Esophagus muscularis mucosa (tissue), 4 donors: ENCODE results near the gene MGAT4A.

Experiments
- EP300 ChIP-seq: sonication (generic); formaldehyde crosslinking; IDR thresholded peaks from one replicate; pipeline ENCODE4 v1.6.1; 2017; ENCODE audit warnings: antibody characterized with exemption
- POLR2AphosphoS5 ChIP-seq, 2 donors: sonication (generic); formaldehyde crosslinking; IDR thresholded peaks; one replicate each; pipeline ENCODE4 v1.6.1; 2017; ENCODE audit warnings: antibody characterized with exemption in 2 of 2
- TF ChIP-seq, protein P1 (sequence below), 3 experiments: fragments of 200-600 bp in 2 of 3; fragments of 450-650 bp in 1 of 3; sonication (generic) in 2 of 3; IDR thresholded peaks; one replicate each; pipeline ENCODE4 v1.5.1; 2017 to 2019; ENCODE audit warnings: antibody characterized with exemption in 3 of 3, mild to moderate bottlenecking in 2 of 3, moderate library complexity in 1 of 3

- TF ChIP-seq, protein P1, sequence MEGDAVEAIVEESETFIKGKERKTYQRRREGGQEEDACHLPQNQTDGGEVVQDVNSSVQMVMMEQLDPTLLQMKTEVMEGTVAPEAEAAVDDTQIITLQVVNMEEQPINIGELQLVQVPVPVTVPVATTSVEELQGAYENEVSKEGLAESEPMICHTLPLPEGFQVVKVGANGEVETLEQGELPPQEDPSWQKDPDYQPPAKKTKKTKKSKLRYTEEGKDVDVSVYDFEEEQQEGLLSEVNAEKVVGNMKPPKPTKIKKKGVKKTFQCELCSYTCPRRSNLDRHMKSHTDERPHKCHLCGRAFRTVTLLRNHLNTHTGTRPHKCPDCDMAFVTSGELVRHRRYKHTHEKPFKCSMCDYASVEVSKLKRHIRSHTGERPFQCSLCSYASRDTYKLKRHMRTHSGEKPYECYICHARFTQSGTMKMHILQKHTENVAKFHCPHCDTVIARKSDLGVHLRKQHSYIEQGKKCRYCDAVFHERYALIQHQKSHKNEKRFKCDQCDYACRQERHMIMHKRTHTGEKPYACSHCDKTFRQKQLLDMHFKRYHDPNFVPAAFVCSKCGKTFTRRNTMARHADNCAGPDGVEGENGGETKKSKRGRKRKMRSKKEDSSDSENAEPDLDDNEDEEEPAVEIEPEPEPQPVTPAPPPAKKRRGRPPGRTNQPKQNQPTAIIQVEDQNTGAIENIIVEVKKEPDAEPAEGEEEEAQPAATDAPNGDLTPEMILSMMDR (IDR thresholded peaks at IDR 0.05) = no peak
- no peak for TF ChIP-seq EP300
- no peak for TF ChIP-seq POLR2AphosphoS5 (IDR thresholded peaks at IDR 0.05)
Observed at GRCh38 chr2:98769784-98770183, 38.9 kb upstream of the MGAT4A start.
